ENCODE data around the gene MFAP3L.

Gene MFAP3L

DNA sequence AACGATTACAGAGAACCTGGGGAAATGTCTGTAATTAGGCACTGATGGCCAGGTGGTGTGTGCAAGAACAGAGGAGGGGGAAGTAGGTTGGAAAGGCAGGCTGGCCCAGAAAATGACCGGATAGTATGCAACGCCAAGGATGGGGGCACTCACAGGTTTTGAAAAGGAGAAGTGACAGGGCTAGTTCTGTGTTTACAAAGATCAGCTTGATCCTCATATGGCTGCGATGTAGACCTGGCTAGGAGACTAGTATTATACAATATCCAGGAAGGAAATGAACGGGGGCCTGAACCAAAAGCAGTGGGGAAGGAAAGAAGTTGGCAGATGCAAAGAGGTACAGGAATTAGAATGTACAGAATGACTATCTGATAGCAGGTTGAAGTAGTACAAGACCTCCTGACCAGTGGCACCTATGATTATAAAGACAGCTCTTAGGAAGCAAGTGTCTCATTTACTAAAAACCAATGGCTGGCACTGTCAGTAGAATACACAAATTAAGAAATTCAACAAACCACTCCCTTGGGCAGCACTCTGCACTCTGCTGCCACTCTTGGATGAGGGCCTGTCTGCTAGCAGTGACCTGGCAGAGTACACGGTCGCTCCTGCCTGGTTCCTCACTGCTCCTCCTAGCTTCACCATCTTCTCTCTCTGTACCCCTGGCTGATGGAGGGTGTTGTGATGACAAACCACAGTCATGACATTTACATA, 14.1 kb downstream of the MFAP3L start:
- TF ChIP-seq, protein P1, sequence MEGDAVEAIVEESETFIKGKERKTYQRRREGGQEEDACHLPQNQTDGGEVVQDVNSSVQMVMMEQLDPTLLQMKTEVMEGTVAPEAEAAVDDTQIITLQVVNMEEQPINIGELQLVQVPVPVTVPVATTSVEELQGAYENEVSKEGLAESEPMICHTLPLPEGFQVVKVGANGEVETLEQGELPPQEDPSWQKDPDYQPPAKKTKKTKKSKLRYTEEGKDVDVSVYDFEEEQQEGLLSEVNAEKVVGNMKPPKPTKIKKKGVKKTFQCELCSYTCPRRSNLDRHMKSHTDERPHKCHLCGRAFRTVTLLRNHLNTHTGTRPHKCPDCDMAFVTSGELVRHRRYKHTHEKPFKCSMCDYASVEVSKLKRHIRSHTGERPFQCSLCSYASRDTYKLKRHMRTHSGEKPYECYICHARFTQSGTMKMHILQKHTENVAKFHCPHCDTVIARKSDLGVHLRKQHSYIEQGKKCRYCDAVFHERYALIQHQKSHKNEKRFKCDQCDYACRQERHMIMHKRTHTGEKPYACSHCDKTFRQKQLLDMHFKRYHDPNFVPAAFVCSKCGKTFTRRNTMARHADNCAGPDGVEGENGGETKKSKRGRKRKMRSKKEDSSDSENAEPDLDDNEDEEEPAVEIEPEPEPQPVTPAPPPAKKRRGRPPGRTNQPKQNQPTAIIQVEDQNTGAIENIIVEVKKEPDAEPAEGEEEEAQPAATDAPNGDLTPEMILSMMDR (IDR thresholded peaks at IDR 0.05; ENCODE audit: low read depth, low read length) = no peak
- no peak for DNase-seq (ENCODE audit: low read depth in 2 of 2)
- no peak overlapping the region for H3K4me3 ChIP-seq (replicated peaks in 1 of 2; ENCODE audit: low read depth in 2 of 2, low read length in 2 of 2)

DNA sequence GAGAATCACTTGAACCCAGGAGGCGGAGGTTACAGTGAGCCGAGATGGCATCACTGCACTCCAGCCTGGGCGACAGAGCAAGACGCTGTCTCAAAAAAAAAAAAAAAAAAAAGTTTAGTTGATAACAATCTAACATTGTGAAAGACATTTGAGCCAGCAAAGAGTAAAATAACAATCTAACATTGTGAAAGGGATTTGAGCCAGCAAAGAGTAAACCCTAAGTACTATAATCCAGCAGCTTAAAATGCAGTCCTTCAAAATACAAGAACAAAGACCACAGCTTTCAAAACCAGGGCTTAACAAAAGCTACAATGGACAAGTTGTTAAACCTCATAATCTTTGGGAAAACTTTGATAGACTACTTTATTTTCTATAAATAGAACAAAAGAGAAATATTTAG, 16.9 kb downstream of the MFAP3L start:
- no peak overlapping the region for H3K4me3 ChIP-seq (replicated peaks in 1 of 2; ENCODE audit: low read depth in 2 of 2, low read length in 2 of 2)
- DNase-seq (ENCODE audit: low read depth in 2 of 2) = no peak
- TF ChIP-seq, protein P1 (IDR thresholded peaks at IDR 0.05; ENCODE audit: low read depth, low read length) = no peak

DNA sequence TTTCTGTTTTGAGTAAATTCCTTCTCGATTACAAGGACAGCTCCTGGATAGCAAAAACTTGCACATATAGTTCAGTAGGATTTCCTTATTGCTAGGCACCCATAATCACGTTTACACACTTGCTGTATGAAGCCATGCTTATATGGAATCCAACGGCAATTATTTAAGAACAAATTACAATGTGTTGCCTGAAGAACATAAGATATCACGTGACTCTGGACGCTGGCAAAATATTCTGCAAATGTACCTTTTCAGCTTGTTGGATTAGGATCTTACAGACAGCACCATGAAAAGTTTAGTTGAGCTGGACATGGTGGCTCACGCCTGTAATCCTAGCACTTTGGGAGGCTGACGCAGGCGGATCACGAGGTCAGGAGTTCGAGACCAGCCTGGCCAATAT, 17.4 kb downstream of the MFAP3L start:
- no peak overlapping the region for H3K4me3 ChIP-seq (replicated peaks in 1 of 2; ENCODE audit: low read depth in 2 of 2, low read length in 2 of 2)
- TF ChIP-seq, protein P1 (IDR thresholded peaks at IDR 0.05; ENCODE audit: low read depth, low read length) = no peak
- DNase-seq (ENCODE audit: low read depth in 2 of 2) = no peak

DNA sequence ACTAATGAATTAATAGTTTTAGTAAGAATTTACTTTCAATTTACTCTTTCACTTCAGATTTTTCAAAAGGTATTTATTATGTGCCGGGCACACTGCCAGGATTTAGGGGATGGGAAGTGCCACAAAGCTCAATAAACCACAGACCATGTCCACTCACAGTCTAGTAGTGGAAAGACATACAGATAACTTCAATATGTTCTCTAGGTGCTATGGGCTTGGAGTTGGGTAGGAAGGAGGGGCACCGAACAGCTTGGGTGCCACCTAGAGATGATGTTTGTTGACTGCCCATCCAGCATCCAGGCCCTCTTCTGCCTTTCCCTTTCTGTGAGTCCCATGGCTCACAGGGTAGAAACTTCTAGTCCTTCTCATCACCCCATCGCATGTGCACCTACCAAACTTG, 17.8 kb downstream of the MFAP3L start:
- TF ChIP-seq, protein P1 (IDR thresholded peaks at IDR 0.05; ENCODE audit: low read depth, low read length) = no peak
- peak in 1 of 2 donors; percentile 29 for DNase-seq (ENCODE audit: low read depth in 2 of 2)
- H3K4me3 ChIP-seq (replicated peaks in 1 of 2; ENCODE audit: low read depth in 2 of 2, low read length in 2 of 2) = no peak overlapping the region

DNA sequence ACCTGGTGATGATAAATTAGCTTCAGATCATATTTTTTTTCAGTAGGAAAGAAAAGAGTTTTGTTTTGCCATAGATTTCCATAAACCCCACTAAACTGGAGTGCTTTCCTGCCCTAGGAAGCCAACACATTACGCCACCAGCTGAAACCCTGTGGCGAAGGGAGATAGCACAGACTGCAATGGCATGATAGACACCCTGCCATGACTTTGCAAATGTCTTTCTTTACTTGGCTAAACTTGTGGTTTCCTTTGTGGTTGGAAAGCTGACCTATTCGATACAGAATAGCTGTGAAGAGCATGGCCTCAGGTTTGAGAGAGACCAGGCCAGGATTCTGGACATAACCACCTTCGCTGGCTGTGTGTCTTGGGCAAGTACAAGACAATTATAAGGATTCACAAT, 19.1 kb downstream of the MFAP3L start:
- H3K4me3 ChIP-seq (replicated peaks in 1 of 2; ENCODE audit: low read depth in 2 of 2, low read length in 2 of 2) = no peak overlapping the region
- TF ChIP-seq, protein P1 (IDR thresholded peaks at IDR 0.05; ENCODE audit: low read depth, low read length) = no peak
- DNase-seq (ENCODE audit: low read depth in 2 of 2) = no peak

DNA sequence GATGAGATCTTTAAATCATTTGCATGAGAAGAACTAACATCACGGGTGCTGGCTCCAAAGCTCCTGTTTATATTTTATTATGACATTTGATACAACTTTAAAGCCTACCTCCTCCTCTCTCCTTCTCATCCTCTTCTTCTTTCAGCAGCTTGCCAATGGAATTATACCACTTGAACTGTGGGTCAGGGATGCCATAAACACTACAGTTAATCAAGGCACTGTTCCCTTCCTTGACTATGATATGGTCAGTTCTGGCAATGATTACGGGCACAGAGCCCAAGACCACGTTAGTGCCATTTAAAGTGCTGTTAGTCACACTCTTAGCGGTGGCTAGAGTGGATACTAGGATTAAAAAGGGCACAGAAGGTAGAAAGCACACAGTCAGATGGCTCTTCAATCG, 20.7 kb downstream of the MFAP3L start:
- TF ChIP-seq, protein P1 (IDR thresholded peaks at IDR 0.05; ENCODE audit: low read depth, low read length) = no peak
- H3K4me3 ChIP-seq (replicated peaks in 1 of 2; ENCODE audit: low read depth in 2 of 2, low read length in 2 of 2) = no peak overlapping the region
- DNase-seq (ENCODE audit: low read depth in 2 of 2) = no peak
